ENCODE data around the gene TSPAN3. TPM values are rescaled to one million over a fixed set of nuclear protein-coding genes. Genes with fewer than 3 reads are reported as not detected.

Gene TSPAN3
- total RNA-seq, 1 experiment from 2014 or later, result 404 TPM

- Mint-ChIP-seq H3K4me1 (ENCODE audit: low read depth, unreplicated experiment) (peaks cover 6% of the 10 kb centered on the region), H3K4me3 (ENCODE audit: low read depth, unreplicated experiment) (no peak overlapping the region), H3K27me3 (ENCODE audit: unreplicated experiment) (no peaks in the 10 kb centered on the region), H3K9me3 (ENCODE audit: low read depth, unreplicated experiment) (no peaks in the 10 kb centered on the region), H3K27ac (ENCODE audit: unreplicated experiment) (no peak overlapping the region), H3K36me3 (ENCODE audit: insufficient read depth, unreplicated experiment) (peaks cover 40% of the 10 kb centered on the region)
- DNase-seq, result no peak
- intact Hi-C loops (cut with micrococcal nuclease; ENCODE audit: unreplicated experiment), result no loop called here
- BruUV-seq (replicated peaks), result no TSS peak
- no peak for TF ChIP-seq CTCF (IDR thresholded peaks at IDR 0.05; ENCODE audit: unreplicated experiment)
- CTCF ChIA-PET, result no interaction called here
These were observed 24.1 kb downstream of the TSPAN3 start for GRCh38 chr15:77046704-77047412.

GRCh38 chr15:77045985-77046384 is 24.9 kb downstream of the TSPAN3 start:
- Mint-ChIP-seq H3K36me3 (ENCODE audit: insufficient read depth, unreplicated experiment) (peaks cover 37% of the 10 kb centered on the region), H3K4me1 (ENCODE audit: low read depth, unreplicated experiment) (peaks cover 6% of the 10 kb centered on the region), H3K27me3 (ENCODE audit: unreplicated experiment) (no peaks in the 10 kb centered on the region), H3K9me3 (ENCODE audit: low read depth, unreplicated experiment) (no peaks in the 10 kb centered on the region), H3K4me3 (ENCODE audit: low read depth, unreplicated experiment) (no peak overlapping the region), H3K27ac (ENCODE audit: unreplicated experiment) (no peak overlapping the region)
- DNase-seq, result no peak
- BruUV-seq (replicated peaks), result no TSS peak
- intact Hi-C loops (cut with micrococcal nuclease; ENCODE audit: unreplicated experiment), result no loop called here
- CTCF ChIA-PET, result no interaction called here
- no peak for TF ChIP-seq CTCF (IDR thresholded peaks at IDR 0.05; ENCODE audit: unreplicated experiment)

DNA sequence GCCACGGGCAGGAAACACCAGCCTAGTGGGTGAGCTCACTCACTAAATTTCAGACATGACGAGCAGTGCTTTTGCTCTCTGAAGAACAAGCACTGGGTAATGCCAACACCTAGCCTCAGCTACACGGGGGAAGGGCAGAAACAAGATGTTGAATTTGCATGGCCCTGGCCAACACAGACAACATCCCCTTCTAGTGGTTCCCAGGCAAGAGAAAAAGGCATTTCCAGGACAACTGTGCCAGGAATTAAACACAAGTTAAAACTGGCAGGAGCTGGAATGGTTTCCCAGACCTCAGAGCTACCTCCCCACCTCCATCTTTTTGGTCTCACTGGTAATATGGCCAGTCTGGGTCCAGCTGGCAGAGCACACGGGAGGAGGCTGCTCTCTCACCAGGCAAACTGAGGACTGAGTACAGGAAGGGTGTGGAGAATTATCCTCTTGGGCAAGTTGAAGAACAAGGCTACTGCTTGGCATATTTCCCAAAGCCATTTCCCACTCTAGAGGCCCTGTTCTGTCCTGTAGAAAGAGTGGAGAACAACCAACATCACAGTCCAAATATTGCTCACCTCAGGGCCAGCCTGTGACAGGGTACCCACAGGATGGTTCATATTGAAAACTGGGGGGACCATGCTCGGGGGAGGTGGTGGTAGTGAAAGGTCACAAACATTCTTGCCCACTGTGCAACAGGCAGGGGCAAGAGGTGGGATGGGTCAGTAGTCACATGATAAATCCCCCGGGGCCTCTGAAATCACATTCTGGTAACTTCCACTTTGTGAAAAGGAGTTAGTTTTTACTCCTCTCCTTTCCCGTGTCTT is 26.5 kb downstream of the TSPAN3 start:
- H3K4me1 Mint-ChIP-seq (ENCODE audit: low read depth, unreplicated experiment), result peaks cover 6% of the 10 kb centered on the region
- H3K36me3 Mint-ChIP-seq (ENCODE audit: insufficient read depth, unreplicated experiment), result peaks cover 37% of the 10 kb centered on the region
- H3K27ac Mint-ChIP-seq (ENCODE audit: unreplicated experiment), result no peak overlapping the region
- BruUV-seq (replicated peaks), result no TSS peak
- intact Hi-C loops (cut with micrococcal nuclease; ENCODE audit: unreplicated experiment), result no loop called here
- H3K27me3 Mint-ChIP-seq (ENCODE audit: unreplicated experiment), result no peaks in the 10 kb centered on the region
- no peak for TF ChIP-seq CTCF (IDR thresholded peaks at IDR 0.05; ENCODE audit: unreplicated experiment)
- H3K9me3 Mint-ChIP-seq (ENCODE audit: low read depth, unreplicated experiment), result no peaks in the 10 kb centered on the region
- CTCF ChIA-PET, result interaction anchor here (0.8 kb wide), 1 partner anchor 37 kb away, joined by 3 read pairs; no protein-coding TSS in a partner anchor
- DNase-seq, result no peak
- no peak overlapping the region for H3K4me3 Mint-ChIP-seq (ENCODE audit: low read depth, unreplicated experiment)

DNA sequence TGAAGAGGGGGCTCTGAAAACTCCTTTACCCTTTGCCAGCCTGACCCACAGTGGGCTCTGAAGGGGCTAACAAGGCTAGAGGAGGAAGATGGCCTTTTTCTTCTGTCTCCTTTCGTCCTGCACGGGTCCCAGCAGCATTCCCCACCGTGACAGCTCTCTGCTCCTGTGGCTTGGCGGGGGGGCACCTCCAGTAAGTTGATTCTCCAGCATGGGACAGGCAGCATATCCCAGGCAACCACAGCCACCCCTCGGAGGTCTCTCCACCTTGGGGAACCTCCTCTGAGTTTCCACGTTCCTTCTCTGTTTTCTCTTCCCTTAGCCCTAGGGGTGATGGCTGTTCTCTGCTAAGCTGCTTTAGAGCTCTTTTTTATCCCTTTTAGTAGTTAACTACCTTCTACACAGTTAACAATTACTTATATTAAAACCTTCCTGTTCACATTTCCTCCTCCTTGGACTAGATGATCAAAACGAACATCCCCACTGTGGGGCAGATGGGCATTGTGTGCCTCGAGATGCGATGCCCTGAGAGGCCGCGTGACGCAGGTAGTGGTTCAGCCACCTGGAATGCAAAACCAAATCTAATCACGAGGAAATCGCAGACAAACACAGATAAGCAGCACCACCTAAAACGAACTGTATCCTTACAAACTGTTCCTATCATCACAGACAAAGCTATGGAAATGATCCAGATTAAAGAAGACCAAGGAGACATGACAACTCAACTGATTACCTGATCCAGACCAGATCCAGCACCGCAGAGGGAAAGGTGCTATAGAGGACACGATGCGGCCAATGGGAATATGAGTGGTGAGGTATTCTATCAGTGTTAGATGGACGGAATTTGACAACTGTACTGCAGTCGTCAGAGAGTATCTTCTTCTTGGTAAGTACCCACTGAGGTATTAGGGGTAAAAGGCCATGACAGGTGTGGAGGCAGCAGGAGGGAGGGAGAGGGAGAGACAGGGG is 27.7 kb downstream of the TSPAN3 start:
- H3K9me3 Mint-ChIP-seq (ENCODE audit: low read depth, unreplicated experiment), result no peaks in the 10 kb centered on the region
- no peaks in the 10 kb centered on the region for H3K27me3 Mint-ChIP-seq (ENCODE audit: unreplicated experiment)
- H3K4me1 Mint-ChIP-seq (ENCODE audit: low read depth, unreplicated experiment), result peaks cover 11% of the 10 kb centered on the region
- peaks cover 29% of the 10 kb centered on the region for H3K36me3 Mint-ChIP-seq (ENCODE audit: insufficient read depth, unreplicated experiment)
- no peak overlapping the region for H3K27ac Mint-ChIP-seq (ENCODE audit: unreplicated experiment)
- H3K4me3 Mint-ChIP-seq (ENCODE audit: low read depth, unreplicated experiment), result no peak overlapping the region
- DNase-seq, result no peak
- no peak for TF ChIP-seq CTCF (IDR thresholded peaks at IDR 0.05; ENCODE audit: unreplicated experiment)
- no TSS peak for BruUV-seq (replicated peaks)
- CTCF ChIA-PET, result no interaction called here
- intact Hi-C loops (cut with micrococcal nuclease; ENCODE audit: unreplicated experiment), result no loop called here

Measured in Calu3 (cell line).